ENCODE data around the gene STK11. TPM values are rescaled to one million over a fixed set of nuclear protein-coding genes. Genes with fewer than 3 reads are reported as not detected.

The STK11 gene
- total and polyA plus RNA-seq, 2 experiments from 2014 or later = 19.4 to 96.5 TPM

- no peak for TF ChIP-seq REST (IDR thresholded peaks at IDR 0.05; ENCODE audit: unreplicated experiment)
- TF ChIP-seq EZH2 (IDR thresholded peaks at IDR 0.05; ENCODE audit: low read depth, unreplicated experiment) = no peak
- no peak for TF ChIP-seq ZNF114 (CRISPR knock-in tag; IDR thresholded peaks at IDR 0.05)
- TF ChIP-seq CREB1 (CRISPR knock-in tag; IDR thresholded peaks at IDR 0.05; ENCODE audit: low read depth) = no peak
- TF ChIP-seq NANOG (IDR thresholded peaks at IDR 0.05; ENCODE audit: borderline replicate concordance) = no peak
These were observed 46.7 kb downstream of the STK11 start (continued) for GRCh38 chr19:1252221-1252820.

GRCh38 chr19:1252821-1253513, 47.4 kb downstream of the STK11 start:
- no peak overlapping the region for H3K4me3 ChIP-seq
- Mint-ChIP-seq H3K9me3 (no peaks in the 10 kb centered on the region; the same call in 1 of the 3 replicates), H3K36me3 (ENCODE audit: low read depth) (peaks cover 64% of the 10 kb centered on the region), H3K27ac (no peak overlapping the region), H3K27me3 (ENCODE audit: insufficient read depth, low read depth, poor library complexity) (peaks cover 26% of the 10 kb centered on the region), H3K4me3 (no peak overlapping the region), H3K4me1 (peaks cover 24% of the 10 kb centered on the region)
- H3K27me3 ChIP-seq (ENCODE audit: insufficient read depth) = no peaks in the 10 kb centered on the region
- H2AFZ ChIP-seq = no peak overlapping the region
- H3K36me3 ChIP-seq (ENCODE audit: insufficient read depth) = peaks cover 19% of the 10 kb centered on the region
- peaks cover 39% of the 10 kb centered on the region for H3F3A ChIP-seq (replicated peaks; ENCODE audit: low read depth)
- peaks cover 30% of the 10 kb centered on the region for H4K20me1 ChIP-seq (replicated peaks; ENCODE audit: insufficient read depth)
- H3K4me2 ChIP-seq = peak overlapping the region; percentile 91; the same call in 1 of the 2 replicates
- peaks cover 8% of the 10 kb centered on the region; the same call in 1 of the 2 replicates for H3K4me1 ChIP-seq (ENCODE audit: insufficient read depth)
- DNase-seq (ENCODE audit: low spot score) (no peak), ATAC-seq (no peak)
- H3K79me2 ChIP-seq (replicated peaks; ENCODE audit: insufficient read depth) = peaks cover 48% of the 10 kb centered on the region
- H3K27ac ChIP-seq (ENCODE audit: low read depth) = peak overlapping the region; percentile 84
- no peaks in the 10 kb centered on the region for H3K9me2 ChIP-seq (ENCODE audit: insufficient read depth)
- no peak for TF ChIP-seq ETS1 (IDR thresholded peaks at IDR 0.05)
- TF ChIP-seq ZNF462 (CRISPR knock-in tag; IDR thresholded peaks at IDR 0.05) = no peak
- TF ChIP-seq STAT1 (IDR thresholded peaks at IDR 0.05; ENCODE audit: unreplicated experiment) = no peak
- no peak for TF ChIP-seq JUNB (IDR thresholded peaks at IDR 0.05; ENCODE audit: unreplicated experiment)
- no peak for TF ChIP-seq REST (IDR thresholded peaks at IDR 0.05; ENCODE audit: unreplicated experiment)

Data from GM23338 (cell line).